HG02623 (cell line): ENCODE data around the gene MUC5AC.
"Not testable (repeated sequence)": the region's sequence is repeated elsewhere in the genome, so short reads cannot be mapped to it uniquely, and the experiment has no call there.

Source experiments
- ATAC-seq: cut with Tn5 transposase; IDR thresholded peaks from one replicate; pipeline ENCODE4 v1.9.1; 2021; ENCODE audit warnings: moderate library complexity; ENCODE audit not compliant: unreplicated experiment

Gene MUC5AC

GRCh38 chr11:1205121-1205986, 47.6 kb downstream of the MUC5AC start:
- no peak for ATAC-seq

GRCh38 chr11:1205987-1206331, 48.2 kb downstream of the MUC5AC start:
- ATAC-seq = no peak

GRCh38 chr11:1206391-1207271, 48.9 kb downstream of the MUC5AC start:
- no peak for ATAC-seq

GRCh38 chr11:1207401-1208143, 49.8 kb downstream of the MUC5AC start:
- ATAC-seq = no peak

GRCh38 chr11:1208144-1208393, 50.3 kb downstream of the MUC5AC start:
- ATAC-seq = no peak

GRCh38 chr11:1208394-1209261, 50.9 kb downstream of the MUC5AC start:
- ATAC-seq = no peak

GRCh38 chr11:1209371-1210057, 51.8 kb downstream of the MUC5AC start:
- no peak for ATAC-seq

- ATAC-seq = no peak
Measured at GRCh38 chr11:1211838-1212237, 54.1 kb downstream of the MUC5AC start.

GRCh38 chr11:1215826-1216225, 58.1 kb downstream of the MUC5AC start:
- ATAC-seq = not testable (repeated sequence)

GRCh38 chr11:1217151-1217550, 59.4 kb downstream of the MUC5AC start:
- ATAC-seq = no peak

GRCh38 chr11:1218256-1218787, 60.6 kb downstream of the MUC5AC start:
- ATAC-seq = no peak

GRCh38 chr11:1218788-1219445, 61.2 kb downstream of the MUC5AC start:
- ATAC-seq = no peak

GRCh38 chr11:1219446-1219833, 61.7 kb downstream of the MUC5AC start:
- no peak for ATAC-seq

- no peak for ATAC-seq
Measured at GRCh38 chr11:1219834-1220815, 62.4 kb downstream of the MUC5AC start.

GRCh38 chr11:1220941-1221721, 63.4 kb downstream of the MUC5AC start:
- ATAC-seq = no peak

- no peak for ATAC-seq
Measured at GRCh38 chr11:1221848-1222311, 64.1 kb downstream of the MUC5AC start.
